HG03439 (cell line): ENCODE data around the gene NXPH3.

Experiments
- ATAC-seq: cut with Tn5 transposase; IDR thresholded peaks from one replicate; pipeline ENCODE4 v1.9.1; 2021; ENCODE audit warnings: mild to moderate bottlenecking, moderate library complexity; ENCODE audit not compliant: unreplicated experiment

Gene NXPH3

DNA sequence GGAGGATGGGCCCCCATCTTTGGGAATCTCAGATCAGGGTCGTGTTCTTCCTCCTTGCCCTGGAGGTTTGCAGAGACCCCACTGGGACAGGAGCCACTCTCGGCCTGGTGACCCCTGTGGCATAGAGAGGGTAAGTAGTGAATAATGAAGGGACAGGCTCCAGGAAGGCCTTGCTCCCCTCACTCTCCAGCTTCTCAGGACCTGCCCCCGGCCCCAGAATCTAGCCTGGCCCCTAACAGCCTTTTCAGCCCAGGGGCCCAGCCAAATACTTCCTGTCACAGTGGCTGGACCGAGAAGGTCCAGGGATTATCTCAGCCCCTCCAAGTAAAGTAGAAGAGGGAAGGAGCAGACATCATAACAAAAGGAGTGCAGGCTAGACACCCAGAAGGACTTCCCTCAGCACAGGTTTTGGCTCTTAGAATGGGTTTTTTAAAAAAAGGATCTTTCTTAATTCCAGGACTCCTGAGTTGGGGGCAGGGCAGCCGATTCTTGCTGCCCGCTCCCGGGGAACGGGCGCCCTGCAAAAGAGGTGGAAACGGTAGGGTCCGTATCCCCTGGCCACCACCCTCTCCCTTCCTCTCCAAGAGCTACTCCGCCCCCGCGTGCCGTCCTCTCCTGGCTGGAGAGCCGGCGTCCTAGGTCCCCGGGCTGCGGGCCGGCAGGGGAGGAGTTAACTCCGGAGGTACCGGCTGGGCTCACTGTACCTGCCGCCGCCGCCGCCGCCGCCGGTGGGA is 559 bp upstream of the NXPH3 start:
- ATAC-seq: no peak

DNA sequence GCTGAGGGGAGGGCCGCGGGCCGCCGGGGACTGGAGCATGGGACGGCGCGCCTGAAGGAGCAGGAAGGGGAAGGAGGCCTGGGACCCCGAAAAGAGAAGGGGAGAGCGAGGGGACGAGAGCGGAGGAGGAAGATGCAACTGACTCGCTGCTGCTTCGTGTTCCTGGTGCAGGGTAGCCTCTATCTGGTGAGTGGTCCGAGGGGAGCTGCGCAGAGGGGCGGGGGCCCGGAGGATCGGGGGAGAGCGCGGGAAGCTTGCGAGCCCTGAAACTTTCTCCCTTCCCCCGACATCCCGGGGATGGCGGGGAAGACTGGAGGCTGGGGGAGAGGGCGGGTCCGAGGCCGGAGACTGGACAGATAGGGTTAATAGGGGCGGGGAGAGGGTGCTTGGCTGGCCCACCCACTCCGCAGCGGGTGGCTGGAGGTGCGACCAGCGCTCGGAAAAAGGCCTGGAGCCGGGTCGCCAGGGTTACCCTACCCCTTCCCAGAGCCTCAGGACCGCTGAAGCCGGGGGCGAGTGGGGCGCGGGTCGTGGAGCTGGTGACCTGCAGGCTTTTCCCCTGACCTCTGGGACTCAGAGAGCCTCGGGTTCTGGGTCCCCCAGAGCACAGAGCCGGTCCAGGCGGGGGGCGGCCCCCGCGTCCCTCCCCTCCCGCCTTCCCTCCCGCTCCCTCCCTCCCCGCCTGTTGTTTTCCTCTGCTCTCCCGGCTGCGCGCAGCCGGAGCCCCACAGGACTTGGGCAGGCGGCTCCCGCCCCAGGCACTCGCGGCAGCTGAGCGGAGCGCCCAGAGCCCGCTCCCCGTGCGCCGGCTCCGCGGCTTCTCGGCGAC is 631 bp downstream of the NXPH3 start:
- ATAC-seq: no peak

DNA sequence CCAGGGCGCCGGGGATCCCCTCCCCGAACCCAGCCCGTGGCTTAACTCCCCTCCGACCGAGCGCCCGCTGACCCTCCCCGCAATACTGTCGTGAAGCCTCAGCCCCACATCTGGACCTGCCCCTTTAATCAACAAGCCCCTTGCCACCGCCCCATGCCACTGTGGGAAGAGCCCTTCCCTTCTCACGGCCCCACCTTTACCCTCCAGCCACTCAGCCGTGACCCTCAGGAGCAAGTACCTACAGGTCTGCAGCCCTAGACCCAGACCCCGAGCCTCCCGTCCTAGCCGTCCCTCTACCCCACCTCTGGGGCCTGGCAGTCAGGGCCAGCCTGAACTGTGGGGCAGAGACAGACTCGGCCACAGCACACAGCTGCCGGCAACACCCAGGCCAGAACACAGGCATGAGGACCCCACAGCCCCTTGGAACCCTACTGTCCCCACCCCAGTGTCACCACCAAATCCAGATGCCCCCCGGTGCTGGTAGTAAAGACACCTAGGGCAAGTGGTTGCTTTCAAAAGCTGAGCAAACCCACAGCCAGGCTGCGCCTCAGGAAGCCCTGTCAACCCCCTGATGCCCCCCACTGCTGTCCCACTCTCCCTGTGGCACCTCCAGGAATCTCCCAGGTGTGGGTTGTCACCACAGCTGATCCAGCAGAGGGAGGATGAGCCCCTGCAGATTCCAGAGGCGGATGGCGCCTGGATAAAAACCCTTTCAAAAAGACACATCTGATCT is 1.4 kb downstream of the NXPH3 start:
- no peak for ATAC-seq

DNA sequence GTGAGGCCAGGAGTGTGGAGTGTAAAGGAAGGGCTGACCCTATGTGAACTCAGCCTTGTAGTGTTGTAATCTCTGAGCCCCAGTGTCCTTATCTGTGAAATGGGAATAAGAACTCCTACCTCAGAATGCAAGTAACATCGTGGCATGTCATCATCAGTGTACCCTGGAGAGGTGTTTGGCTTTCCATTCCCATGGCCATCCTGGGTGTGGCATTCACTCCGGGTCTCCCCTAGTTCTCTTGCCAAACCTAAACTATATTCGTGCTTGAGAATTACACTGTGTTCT is 1.9 kb downstream of the NXPH3 start:
- no peak for ATAC-seq

DNA sequence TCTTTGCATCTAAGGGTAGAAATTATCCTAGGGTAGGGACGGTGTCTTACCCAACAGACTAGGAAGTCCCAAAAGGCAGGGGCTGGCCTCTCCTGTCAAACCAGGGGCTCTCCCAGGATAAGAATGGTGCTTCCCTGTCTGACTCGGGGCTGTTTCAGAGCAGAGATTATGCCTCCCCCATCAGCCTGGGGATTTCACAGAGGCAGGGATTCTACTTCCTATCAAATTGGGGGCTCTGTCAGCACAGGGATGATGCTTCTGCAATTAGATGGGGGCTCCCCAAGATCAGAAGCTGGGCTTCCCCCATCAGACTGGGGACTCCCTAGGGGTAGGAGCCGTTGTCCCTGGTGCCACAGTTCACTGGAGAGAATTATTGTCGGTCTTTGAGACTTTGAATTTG is 2.3 kb downstream of the NXPH3 start:
- no peak for ATAC-seq

DNA sequence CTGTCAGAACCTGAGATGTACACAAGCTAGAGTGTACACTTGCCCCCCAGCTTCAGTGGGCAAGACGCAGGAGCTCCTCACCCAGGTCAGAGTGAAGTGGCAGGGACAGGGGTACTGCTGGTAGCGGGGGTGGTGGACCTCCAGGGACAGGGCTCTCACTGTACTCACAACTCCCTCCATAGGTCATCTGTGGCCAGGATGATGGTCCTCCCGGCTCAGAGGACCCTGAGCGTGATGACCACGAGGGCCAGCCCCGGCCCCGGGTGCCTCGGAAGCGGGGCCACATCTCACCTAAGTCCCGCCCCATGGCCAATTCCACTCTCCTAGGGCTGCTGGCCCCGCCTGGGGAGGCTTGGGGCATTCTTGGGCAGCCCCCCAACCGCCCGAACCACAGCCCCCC is 2.7 kb downstream of the NXPH3 start:
- no peak for ATAC-seq

DNA sequence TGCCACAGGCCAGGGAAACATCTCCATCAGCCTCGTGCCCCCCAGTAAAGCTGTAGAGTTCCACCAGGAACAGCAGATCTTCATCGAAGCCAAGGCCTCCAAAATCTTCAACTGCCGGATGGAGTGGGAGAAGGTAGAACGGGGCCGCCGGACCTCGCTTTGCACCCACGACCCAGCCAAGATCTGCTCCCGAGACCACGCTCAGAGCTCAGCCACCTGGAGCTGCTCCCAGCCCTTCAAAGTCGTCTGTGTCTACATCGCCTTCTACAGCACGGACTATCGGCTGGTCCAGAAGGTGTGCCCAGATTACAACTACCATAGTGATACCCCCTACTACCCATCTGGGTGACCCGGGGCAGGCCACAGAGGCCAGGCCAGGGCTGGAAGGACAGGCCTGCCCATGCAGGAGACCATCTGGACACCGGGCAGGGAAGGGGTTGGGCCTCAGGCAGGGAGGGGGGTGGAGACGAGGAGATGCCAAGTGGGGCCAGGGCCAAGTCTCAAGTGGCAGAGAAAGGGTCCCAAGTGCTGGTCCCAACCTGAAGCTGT is 3.4 kb downstream of the NXPH3 start:
- ATAC-seq: no peak

DNA sequence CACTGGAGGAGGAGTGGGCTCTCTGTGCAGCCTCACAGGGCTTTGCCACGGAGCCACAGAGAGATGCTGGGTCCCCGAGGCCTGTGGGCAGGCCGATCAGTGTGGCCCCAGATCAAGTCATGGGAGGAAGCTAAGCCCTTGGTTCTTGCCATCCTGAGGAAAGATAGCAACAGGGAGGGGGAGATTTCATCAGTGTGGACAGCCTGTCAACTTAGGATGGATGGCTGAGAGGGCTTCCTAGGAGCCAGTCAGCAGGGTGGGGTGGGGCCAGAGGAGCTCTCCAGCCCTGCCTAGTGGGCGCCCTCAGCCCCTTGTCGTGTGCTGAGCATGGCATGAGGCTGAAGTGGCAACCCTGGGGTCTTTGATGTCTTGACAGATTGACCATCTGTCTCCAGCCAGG is 3.9 kb downstream of the NXPH3 start:
- no peak for ATAC-seq

DNA sequence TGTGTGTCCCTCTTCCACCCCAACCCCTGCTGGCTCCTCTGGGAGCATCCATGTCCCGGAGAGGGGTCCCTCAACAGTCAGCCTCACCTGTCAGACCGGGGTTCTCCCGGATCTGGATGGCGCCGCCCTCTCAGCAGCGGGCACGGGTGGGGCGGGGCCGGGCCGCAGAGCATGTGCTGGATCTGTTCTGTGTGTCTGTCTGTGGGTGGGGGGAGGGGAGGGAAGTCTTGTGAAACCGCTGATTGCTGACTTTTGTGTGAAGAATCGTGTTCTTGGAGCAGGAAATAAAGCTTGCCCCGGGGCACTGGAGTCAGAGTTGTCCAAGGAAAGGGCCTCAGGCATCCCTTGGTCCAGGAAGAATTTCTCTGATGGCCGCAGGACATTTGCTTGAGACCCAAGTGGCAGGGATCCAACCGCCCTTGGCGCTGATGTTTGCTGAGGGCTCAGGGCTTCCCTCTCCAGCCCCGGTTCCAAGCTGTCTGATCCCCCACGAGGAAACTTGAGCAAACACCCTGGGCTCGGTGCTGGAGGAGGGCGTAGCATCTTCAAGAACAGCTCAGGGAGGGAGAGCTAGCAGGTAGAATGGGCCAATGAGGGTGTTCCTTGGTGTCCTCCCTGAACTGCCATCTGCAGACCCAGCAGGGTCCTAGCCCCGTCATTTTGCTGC is 4.5 kb downstream of the NXPH3 start:
- ATAC-seq: no peak

DNA sequence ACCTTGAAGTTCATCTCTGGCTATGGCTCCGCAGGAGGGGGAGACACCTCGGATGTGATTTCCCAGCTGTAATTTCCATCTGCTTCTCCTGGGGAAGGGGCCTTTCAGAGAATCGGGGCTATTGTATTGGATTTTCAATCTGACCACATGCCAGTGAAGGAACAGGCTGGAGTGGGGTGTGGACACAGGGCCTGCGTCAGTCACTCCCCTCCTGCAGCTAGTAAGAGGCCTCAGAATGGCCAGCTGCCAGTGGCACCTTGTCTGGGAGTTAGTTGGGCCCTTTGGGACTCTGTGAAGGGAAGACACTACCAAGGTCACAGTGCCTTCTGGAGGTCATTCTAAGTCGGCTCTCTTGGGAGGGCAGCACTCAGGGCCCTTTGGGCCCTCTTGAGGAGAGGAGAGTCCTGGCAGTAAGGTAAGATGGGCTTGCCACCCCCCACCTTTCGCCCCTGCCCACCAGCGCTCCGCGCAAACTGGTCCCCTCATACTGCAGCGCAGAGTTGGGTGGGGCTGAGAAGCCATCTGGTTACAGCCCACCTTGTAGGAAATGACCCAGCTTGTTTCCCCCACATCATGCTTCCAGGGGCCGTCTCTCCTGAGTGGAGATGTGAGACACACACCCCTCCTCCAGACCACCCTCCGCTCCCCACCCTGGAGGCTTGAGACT is 5.4 kb downstream of the NXPH3 start:
- no peak for ATAC-seq

DNA sequence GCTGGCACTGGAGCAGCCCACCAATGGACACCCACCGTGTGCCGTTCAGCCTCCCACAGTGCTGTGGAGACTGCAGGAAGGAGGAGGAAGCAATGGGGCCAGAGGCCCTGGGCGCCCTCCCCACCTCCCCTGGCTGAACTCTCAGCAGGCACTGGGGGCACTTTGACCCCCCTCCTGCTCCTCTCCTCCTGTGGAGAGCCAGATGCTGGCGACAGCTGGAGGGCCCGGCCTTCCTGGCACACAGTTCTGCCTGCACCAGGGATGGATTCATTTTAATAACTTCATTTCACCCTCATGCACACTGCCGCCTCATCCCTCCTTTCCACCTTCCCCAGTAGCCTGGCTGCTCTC is 6.0 kb downstream of the NXPH3 start:
- no peak for ATAC-seq

DNA sequence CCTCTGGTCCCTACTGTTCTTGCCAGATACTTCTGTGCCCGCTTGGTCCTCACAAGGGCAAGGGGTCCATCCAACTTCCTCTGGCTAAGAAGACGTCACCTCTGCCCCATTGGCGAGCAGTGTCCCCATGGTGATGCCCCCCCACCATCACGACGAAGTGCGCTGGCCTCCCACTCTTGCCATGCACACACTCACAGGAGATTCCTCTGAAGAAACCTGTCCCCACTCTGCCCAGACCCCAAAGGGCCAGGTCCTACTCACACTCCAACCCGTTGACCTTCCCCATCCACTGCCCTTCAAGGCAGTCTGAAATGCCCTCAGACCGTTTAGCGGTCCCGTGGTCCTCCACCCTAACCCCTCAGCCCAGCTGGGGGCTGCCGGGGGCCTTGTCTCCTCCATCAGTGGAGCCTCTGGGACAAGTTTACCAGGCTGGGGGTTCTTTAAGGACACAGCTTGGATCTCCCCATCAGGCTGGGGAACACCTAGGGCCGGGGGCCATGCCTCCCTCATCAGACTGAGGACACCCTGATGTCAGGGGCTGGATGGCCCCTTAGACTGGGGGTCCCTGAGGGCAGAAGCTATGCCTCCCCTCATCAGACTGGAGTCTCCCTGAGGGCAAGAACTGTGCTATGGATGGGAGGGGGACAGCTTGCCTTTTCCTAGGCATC is 6.5 kb downstream of the NXPH3 start:
- no peak for ATAC-seq

DNA sequence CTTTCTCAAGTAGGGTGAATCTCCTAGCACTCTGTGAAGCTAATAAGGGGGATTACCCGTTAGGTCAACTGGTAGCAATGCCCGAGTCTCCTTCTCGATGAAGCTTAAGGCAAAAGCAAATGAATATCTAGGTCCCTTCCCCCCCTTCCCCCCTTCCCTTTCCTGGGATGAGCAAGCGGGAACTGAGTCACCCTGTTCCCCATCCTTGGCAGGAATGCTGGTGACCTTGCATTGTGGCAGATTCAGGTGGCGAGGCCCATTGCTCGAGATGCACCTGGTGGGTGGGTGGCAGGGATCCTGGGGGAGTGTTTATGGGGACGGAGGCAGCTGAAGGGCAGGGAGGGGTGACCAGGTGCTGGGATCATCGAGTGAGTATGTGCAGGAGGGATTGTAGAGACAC is 7.1 kb downstream of the NXPH3 start:
- ATAC-seq: no peak

DNA sequence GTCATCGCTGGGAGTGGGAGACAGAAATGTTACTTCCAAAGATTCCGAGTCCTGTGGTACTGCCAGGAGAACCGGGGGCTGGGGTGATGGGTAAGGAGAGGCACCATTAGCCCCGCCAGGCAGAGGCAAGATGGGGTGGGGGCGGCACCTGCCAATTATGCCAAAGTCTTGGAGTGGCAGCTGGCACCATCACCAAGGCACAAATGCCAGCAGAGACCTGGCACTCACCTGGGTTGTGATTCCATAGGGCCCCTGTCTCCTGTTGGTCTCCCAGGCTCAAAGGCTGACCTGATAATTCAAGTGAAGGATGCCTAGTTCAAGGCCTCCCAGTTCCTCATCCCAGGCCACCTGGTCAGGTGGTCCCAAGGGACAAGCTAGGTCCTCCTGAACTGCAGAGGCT is 7.6 kb downstream of the NXPH3 start:
- no peak for ATAC-seq

DNA sequence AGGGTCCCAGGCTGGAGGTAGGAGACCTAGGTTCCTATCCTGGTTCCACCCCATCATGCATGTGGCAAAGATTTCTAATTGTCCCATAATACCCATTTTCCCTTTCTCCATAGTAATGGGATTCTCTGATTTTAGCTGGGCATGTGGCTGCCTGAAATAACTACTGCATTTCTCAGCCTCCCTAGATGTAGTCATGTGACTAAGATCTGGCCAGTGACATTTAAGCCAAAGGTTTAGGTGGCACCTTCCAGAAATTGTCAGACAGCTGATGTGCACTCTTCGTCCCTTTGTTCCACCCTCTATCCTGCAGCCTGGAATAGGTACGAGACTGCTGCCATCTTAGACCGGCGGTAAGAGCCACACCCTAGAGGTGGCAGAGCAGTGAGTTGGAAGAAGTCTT is 8.2 kb downstream of the NXPH3 start:
- no peak for ATAC-seq

DNA sequence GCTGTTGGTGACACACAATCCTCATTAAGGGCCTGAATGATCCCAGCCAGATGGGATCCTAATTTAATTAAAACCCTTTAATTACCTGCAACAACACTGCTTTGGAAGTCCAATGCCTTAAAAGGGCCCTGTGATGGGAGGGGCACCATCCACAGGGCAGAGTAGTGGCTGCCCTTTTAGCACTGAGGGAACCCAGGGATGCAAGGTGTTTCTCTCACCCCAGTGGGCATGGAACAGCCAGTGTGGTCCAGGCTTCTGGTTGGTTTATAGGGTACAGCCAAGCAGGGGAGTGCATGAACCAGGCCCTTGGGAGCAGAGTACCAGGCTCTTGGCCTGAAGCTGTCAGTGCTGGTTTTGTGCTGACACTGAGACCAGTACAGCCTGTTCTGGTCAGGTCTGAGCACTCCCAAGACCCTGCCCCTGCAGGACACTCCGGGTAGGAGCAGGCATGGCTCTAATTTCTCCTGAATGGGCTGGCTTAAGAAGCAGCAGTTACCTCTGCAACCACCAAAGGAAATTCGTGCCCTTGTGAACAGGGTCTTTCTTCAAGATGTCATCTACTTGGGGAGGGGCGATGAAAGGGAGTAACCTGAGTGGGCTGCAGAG is 9.9 kb downstream of the NXPH3 start:
- no peak for ATAC-seq

DNA sequence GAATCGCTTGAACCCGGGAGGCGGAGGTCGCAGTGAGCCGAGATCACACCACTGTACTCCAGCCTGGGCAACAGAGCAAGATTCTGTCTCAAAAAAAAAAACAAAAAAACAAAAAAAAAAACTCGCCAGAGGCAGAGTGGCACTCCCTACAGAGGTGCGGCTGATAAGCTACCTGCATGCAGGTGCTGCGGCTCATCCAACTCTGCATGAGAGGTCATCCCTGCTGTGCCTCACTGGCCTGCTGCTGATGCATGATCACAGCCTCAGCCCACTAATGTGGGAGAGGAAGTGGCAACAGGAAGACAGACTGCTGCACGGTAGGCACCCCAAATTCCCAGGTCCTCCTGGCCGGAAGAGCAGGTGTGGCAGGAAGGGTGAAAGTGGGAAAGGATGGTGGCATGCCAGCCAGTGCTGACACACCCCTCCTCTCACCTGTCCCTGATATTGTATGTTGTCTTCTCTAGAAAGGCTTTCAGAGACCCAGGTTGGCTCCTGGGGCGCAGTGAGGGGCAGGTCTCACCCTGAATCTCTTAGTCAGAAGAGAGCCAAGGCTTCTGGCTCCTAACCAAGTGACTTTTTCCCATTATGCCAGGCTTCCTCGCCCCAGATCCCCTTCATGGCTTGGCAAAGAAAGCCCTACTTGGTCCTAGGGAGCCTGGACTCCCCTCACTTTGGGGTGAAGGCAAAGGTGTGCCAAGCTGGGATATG is 11.8 kb downstream of the NXPH3 start:
- ATAC-seq: no peak

DNA sequence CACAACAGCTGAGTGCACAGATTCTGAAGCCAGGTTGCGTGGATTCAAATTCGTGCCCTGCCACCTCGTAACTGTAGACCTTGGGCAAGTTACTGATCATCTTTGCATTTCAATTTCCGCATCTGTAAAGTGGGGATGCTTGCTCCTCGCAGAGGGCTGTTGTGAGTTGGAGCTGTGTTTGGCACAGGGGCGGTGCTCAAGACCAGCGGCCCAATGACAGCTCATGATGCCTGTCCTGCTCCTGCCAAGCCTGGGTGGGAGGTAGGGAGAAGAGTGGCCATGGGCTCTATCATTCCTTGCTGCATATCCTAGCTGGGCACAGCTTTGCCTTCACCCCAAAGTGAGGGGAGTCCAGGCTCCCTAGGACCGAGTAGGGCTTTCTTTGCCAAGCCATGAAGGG is 12.6 kb downstream of the NXPH3 start:
- ATAC-seq: no peak
